ENCODE results near the gene CCDC15. TPM values are rescaled to one million over a fixed set of nuclear protein-coding genes. Genes with fewer than 3 reads are reported as not detected.
"Not testable (repeated sequence)": the region's sequence is repeated elsewhere in the genome, so short reads cannot be mapped to it uniquely, and the experiment has no call there.

CCDC15 gene
- total and polyA plus RNA-seq, 8 donors, result 0.31 to 15.6 (median 0.92) TPM

GRCh38 chr11:125086633-125087296, 132.8 kb downstream of the CCDC15 start:
- intact Hi-C loops (cut with DNase I; ENCODE audit: low total_unique reads), result no loop called here
- no peak for DNase-seq
- H3K4me1 ChIP-seq, result peaks cover 0 to 6% (median 0%) of the 10 kb centered on the region in 4 donors
- peaks cover 0 to 19% (median 0%) of the 10 kb centered on the region in 3 donors for H3K27me3 ChIP-seq
- H3K36me3 ChIP-seq, result no peaks in the 10 kb centered on the region
- 81 to 87% (median 83%) methylated on average over 13 to 14 of the region's 14 CpGs for WGBS, 5 donors
- H3K9me3 ChIP-seq, result no peaks in the 10 kb centered on the region
- H3K27ac ChIP-seq, result no peak overlapping the region
- TF ChIP-seq POLR2AphosphoS5 (IDR thresholded peaks at IDR 0.05) (no peak), POLR2A (IDR thresholded peaks at IDR 0.05) (no peak), EP300 (IDR thresholded peaks at IDR 0.05) (no peak), CTCF (IDR thresholded peaks at IDR 0.05) (no peak)
- H3K4me3 ChIP-seq, result no peak overlapping the region

GRCh38 chr11:125088123-125088522, 134.1 kb downstream of the CCDC15 start:
- Histone ChIP-seq H3K36me3 (no peaks in the 10 kb centered on the region), H3K4me3 (no peak overlapping the region), H3K27me3 (peaks cover 0 to 6% (median 0%) of the 10 kb centered on the region in 3 donors), H3K4me1 (peaks cover 0 to 6% (median 0%) of the 10 kb centered on the region in 4 donors), H3K27ac (no peak overlapping the region), H3K9me3 (no peaks in the 10 kb centered on the region)
- intact Hi-C loops (cut with DNase I; ENCODE audit: low total_unique reads), result no loop called here
- WGBS, 5 donors, result 72 to 87% (median 81%) methylated on average over 2 of the region's 2 CpGs
- DNase-seq, result no peak
- TF ChIP-seq CTCF (IDR thresholded peaks at IDR 0.05), result no peak
- no peak for TF ChIP-seq POLR2A (IDR thresholded peaks at IDR 0.05)
- no peak for TF ChIP-seq POLR2AphosphoS5 (IDR thresholded peaks at IDR 0.05)
- no peak for TF ChIP-seq EP300 (IDR thresholded peaks at IDR 0.05)

GRCh38 chr11:125088576-125089455, 134.8 kb downstream of the CCDC15 start:
- Histone ChIP-seq H3K9me3 (no peaks in the 10 kb centered on the region), H3K27me3 (peaks cover 0 to 6% (median 0%) of the 10 kb centered on the region in 3 donors), H3K36me3 (peaks cover 0 to 2% (median 0%) of the 10 kb centered on the region in 4 donors), H3K27ac (no peak overlapping the region), H3K4me1 (peaks cover 0 to 6% (median 0%) of the 10 kb centered on the region in 4 donors), H3K4me3 (no peak overlapping the region)
- no peak for DNase-seq
- no peak for TF ChIP-seq EP300 (IDR thresholded peaks at IDR 0.05)
- TF ChIP-seq POLR2A (IDR thresholded peaks at IDR 0.05), result no peak
- no peak for TF ChIP-seq POLR2AphosphoS5 (IDR thresholded peaks at IDR 0.05)
- TF ChIP-seq CTCF (IDR thresholded peaks at IDR 0.05), result no peak
- WGBS, 5 donors, result 73 to 81% (median 77%) methylated on average over 14 to 20 of the region's 20 CpGs
- intact Hi-C loops (cut with DNase I; ENCODE audit: low total_unique reads), result no loop called here

GRCh38 chr11:125089481-125089880, 135.5 kb downstream of the CCDC15 start:
- intact Hi-C loops (cut with DNase I; ENCODE audit: low total_unique reads), result not testable (repeated sequence)
- WGBS, 5 donors, result 89 to 96% (median 94%) methylated on average over 7 to 31 of the region's 31 CpGs

GRCh38 chr11:125090151-125090550, 136.1 kb downstream of the CCDC15 start:
- 51 to 67% (median 60%) methylated on average over 10 of the region's 10 CpGs for WGBS, 5 donors
- H3K27ac ChIP-seq; H3K4me3 ChIP-seq; DNase-seq; H3K9me3 ChIP-seq; intact Hi-C loops (cut with DNase I; ENCODE audit: low total_unique reads); H3K36me3 ChIP-seq; H3K27me3 ChIP-seq; H3K4me1 ChIP-seq: not testable (repeated sequence)

More at GRCh38 chr11:125089481-125089880, 135.5 kb downstream of the CCDC15 start:
- H3K27ac ChIP-seq, H3K36me3 ChIP-seq, H3K9me3 ChIP-seq, H3K4me1 ChIP-seq, DNase-seq, H3K4me3 ChIP-seq, H3K27me3 ChIP-seq: not testable (repeated sequence)

Data from stomach (tissue), 9 donors.